Measurements from ENCODE around the gene GNAI2. TPM values are rescaled to one million over a fixed set of nuclear protein-coding genes. Genes with fewer than 3 reads are reported as not detected.

The GNAI2 gene
- total RNA-seq, 1 donor from 2014 or later, result 140 TPM

DNA sequence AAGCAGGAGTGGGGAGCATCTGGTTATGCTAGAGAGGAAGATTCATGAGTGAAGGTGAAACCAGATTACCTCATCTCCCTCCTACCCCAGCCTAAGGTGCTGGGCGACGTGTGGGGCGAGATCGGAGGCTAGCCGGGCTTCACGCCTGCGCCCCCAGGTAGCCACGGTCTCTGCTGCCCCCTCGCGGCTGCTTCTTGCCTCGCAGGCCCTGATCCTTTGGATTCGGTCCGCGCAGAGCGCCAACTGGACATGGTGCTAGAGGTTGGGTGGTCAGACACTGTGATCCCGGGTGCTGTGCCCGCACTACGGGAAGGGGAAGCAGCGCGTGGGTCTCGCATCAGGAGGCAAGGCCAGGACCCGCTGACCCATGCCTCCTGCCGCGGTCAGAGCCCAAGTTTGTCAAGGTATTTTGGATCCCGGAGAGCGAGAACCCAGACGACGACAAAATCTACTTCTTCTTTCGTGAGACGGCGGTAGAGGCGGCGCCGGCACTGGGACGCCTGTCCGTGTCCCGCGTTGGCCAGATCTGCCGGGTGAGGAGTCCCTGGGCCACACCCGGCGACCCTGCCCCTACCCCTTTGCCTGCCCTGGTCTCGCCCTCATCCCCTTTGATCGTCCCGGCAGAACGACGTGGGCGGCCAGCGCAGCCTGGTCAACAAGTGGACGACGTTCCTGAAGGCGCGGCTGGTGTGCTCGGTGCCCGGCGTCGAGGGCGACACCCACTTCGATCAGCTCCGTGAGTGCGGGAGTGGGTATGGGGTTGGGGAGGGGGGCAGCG, 37.1 kb downstream of the GNAI2 start:
- TF ChIP-seq, protein P1, sequence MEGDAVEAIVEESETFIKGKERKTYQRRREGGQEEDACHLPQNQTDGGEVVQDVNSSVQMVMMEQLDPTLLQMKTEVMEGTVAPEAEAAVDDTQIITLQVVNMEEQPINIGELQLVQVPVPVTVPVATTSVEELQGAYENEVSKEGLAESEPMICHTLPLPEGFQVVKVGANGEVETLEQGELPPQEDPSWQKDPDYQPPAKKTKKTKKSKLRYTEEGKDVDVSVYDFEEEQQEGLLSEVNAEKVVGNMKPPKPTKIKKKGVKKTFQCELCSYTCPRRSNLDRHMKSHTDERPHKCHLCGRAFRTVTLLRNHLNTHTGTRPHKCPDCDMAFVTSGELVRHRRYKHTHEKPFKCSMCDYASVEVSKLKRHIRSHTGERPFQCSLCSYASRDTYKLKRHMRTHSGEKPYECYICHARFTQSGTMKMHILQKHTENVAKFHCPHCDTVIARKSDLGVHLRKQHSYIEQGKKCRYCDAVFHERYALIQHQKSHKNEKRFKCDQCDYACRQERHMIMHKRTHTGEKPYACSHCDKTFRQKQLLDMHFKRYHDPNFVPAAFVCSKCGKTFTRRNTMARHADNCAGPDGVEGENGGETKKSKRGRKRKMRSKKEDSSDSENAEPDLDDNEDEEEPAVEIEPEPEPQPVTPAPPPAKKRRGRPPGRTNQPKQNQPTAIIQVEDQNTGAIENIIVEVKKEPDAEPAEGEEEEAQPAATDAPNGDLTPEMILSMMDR (conservative IDR thresholded peaks at IDR 0.05), result peak; percentile 100
- peak overlapping the region; percentile 79 for H3K4me3 Mint-ChIP-seq
- DNase-seq (ENCODE audit: extremely low spot score, unreplicated experiment), result peak; percentile 92
- H3K27ac Mint-ChIP-seq, result peak overlapping the region; percentile 80
- peaks cover 9% of the 10 kb centered on the region for H3K36me3 Mint-ChIP-seq
- H3K27me3 Mint-ChIP-seq, result peaks cover 32% of the 10 kb centered on the region
- H3K4me1 Mint-ChIP-seq (ENCODE audit: unreplicated experiment), result peaks cover 38% of the 10 kb centered on the region
- H3K9me3 Mint-ChIP-seq, result no peaks in the 10 kb centered on the region

DNA sequence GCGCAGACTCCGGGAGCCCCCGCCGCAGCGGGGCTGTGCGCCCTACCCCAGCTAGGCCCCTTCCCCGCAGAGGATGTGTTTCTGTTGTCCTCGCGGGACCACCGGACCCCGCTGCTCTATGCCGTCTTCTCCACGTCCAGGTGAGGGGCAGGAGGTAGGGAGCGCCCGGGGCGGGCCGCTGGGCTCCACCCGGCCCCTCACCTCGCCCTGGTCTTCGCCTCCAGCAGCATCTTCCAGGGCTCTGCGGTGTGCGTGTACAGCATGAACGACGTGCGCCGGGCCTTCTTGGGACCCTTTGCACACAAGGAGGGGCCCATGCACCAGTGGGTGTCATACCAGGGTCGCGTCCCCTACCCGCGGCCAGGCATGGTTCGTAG, 37.7 kb downstream of the GNAI2 start:
- Mint-ChIP-seq H3K4me3 (no peak overlapping the region), H3K27ac (no peak overlapping the region), H3K27me3 (peaks cover 32% of the 10 kb centered on the region), H3K9me3 (no peaks in the 10 kb centered on the region), H3K36me3 (peaks cover 9% of the 10 kb centered on the region), H3K4me1 (ENCODE audit: unreplicated experiment) (peaks cover 33% of the 10 kb centered on the region)
- no peak for DNase-seq (ENCODE audit: extremely low spot score, unreplicated experiment)
- TF ChIP-seq, protein P1 (conservative IDR thresholded peaks at IDR 0.05), result no peak

DNA sequence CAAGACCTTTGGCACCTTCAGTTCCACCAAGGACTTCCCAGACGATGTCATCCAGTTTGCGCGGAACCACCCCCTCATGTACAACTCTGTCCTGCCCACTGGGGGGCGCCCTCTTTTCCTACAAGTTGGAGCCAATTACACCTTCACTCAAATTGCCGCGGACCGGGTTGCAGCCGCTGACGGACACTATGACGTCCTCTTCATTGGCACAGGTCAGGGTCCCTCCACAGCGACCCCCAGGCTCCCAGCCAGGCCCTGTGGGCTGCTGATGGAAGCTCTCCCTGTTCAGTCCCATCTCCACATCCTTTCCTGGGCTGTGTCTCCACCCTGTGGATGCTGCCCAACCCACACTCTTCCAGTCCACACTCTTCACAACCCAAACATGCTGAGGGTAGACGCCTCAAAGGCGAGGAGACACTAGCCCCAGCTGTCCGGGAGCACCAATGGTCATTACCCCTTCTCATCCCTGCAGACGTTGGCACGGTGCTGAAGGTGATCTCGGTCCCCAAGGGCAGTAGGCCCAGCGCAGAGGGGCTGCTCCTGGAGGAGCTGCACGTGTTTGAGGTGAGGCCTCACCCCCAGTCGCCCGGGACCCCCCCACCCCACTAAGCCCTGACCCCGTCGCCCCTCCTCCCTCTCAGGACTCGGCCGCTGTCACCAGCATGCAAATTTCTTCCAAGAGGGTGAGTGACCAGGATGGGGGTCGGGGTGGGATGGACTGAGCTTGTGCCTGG, 38.5 kb downstream of the GNAI2 start:
- Mint-ChIP-seq H3K4me3 (peak overlapping the region; percentile 58), H3K36me3 (peaks cover 9% of the 10 kb centered on the region), H3K4me1 (ENCODE audit: unreplicated experiment) (peaks cover 27% of the 10 kb centered on the region), H3K27me3 (peaks cover 32% of the 10 kb centered on the region), H3K27ac (peak overlapping the region; percentile 74), H3K9me3 (no peaks in the 10 kb centered on the region)
- DNase-seq (ENCODE audit: extremely low spot score, unreplicated experiment), result no peak
- TF ChIP-seq, protein P1 (conservative IDR thresholded peaks at IDR 0.05), result peak; percentile 85

DNA sequence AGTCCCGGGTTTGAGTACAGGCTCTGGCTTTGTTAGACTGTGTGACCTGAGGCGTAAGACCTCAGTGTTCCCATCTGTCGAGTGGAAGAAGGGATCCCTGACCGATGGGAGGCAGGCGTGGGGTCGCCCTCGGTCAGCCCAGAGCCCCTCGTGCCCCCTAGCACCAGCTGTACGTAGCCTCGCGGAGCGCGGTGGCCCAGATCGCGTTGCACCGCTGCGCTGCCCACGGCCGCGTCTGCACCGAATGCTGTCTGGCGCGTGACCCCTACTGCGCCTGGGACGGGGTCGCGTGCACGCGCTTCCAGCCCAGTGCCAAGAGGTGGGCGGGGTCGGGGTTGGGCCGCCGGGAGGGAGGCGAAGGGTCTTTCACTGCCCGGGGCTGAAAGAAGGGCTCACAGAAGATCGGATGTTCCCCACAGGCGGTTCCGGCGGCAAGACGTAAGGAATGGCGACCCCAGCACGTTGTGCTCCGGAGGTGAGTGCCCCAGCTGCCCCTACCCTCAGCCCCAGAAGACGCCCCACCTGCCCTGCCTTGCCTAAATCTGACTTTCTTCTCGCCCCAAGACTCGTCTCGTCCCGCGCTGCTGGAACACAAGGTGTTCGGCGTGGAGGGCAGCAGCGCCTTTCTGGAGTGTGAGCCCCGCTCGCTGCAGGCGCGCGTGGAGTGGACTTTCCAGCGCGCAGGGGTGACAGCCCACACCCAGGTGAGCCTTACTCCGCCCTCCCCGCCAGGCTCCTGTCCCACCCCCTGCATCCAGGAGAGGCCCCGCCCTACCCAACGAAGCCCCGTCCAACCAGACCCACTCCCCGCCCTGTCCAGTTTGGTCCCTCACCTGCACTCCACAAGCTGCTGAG, 39.4 kb downstream of the GNAI2 start:
- H3K36me3 Mint-ChIP-seq, result peaks cover 9% of the 10 kb centered on the region
- peaks cover 26% of the 10 kb centered on the region for H3K4me1 Mint-ChIP-seq (ENCODE audit: unreplicated experiment)
- H3K4me3 Mint-ChIP-seq, result peak overlapping the region; percentile 69
- H3K27ac Mint-ChIP-seq, result no peak overlapping the region
- no peak for DNase-seq (ENCODE audit: extremely low spot score, unreplicated experiment)
- no peaks in the 10 kb centered on the region for H3K9me3 Mint-ChIP-seq
- TF ChIP-seq, protein P1 (conservative IDR thresholded peaks at IDR 0.05), result no peak
- H3K27me3 Mint-ChIP-seq, result peaks cover 32% of the 10 kb centered on the region

DNA sequence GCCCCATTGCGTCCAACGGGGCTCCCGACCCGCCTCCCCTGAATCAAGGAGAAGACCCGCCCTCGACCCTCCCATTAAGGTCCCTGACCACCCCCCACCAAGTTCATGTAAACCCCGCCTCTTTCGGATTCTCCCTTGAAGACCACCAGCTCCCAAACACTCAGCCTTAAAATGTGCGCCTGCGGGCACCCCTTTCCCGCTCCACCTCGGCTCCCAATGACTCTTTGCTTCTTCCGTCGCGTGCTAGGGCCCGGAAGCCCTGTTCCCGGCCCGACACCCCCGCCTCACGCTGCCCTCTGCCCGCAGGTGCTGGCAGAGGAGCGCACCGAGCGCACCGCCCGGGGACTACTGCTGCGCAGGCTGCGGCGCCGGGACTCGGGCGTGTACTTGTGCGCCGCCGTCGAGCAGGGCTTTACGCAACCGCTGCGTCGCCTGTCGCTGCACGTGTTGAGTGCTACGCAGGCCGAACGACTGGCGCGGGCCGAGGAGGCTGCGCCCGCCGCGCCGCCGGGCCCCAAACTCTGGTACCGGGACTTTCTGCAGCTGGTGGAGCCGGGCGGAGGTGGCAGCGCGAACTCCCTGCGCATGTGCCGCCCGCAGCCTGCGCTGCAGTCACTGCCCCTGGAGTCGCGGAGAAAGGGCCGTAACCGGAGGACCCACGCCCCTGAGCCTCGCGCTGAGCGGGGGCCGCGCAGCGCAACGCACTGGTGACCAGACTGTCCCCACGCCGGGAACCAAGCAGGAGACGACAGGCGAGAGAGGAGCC, 40.2 kb downstream of the GNAI2 start:
- Mint-ChIP-seq H3K4me3 (no peak overlapping the region), H3K36me3 (peaks cover 9% of the 10 kb centered on the region), H3K27ac (no peak overlapping the region), H3K9me3 (no peaks in the 10 kb centered on the region), H3K27me3 (peaks cover 32% of the 10 kb centered on the region), H3K4me1 (ENCODE audit: unreplicated experiment) (peaks cover 25% of the 10 kb centered on the region)
- TF ChIP-seq, protein P1 (conservative IDR thresholded peaks at IDR 0.05), result no peak
- no peak for DNase-seq (ENCODE audit: extremely low spot score, unreplicated experiment)
